Breast epithelium (tissue), 4 donors: Measurements from ENCODE around the gene TIAM1. TPM values are rescaled to one million over a fixed set of nuclear protein-coding genes. Genes with fewer than 3 reads are reported as not detected.

Experiments used
- DNase-seq, 2 donors: peaks; one replicate each; pipeline ENCODE4 v3.0.0-alpha.2; 2019; ENCODE audit warnings: low spot score in 2 of 2
- H3K27ac ChIP-seq, 2 donors: fragments of 200-600 bp; sonication (generic) in 1 of 2; one replicate each; pipeline ENCODE4 v1.5.1; 2016 to 2019; ENCODE audit warnings: mild to moderate bottlenecking in 1 of 2
- H3K27me3 ChIP-seq, 2 donors: fragments of 200-600 bp; sonication (generic) in 1 of 2; one replicate each; pipeline versions ENCODE4 v1.5.1 to v1.6.0; 2017 to 2019; ENCODE audit warnings: control low read depth in 1 of 2, mild to moderate bottlenecking in 1 of 2
- H3K36me3 ChIP-seq: fragments of 200-600 bp; one replicate; pipeline ENCODE4 v1.5.1; 2019
- H3K4me1 ChIP-seq, 2 donors: fragments of 200-600 bp; sonication (generic); one replicate each; pipeline ENCODE4 v1.5.1; 2016 to 2019; ENCODE audit warnings: control low read depth in 1 of 2
- H3K4me3 ChIP-seq, 3 donors: fragments of 200-600 bp; sonication (generic); 1 replicate in 2 of 3; 2 replicates in 1 of 3; pipeline ENCODE4 v1.5.1; 2016 to 2019; ENCODE audit warnings: mild to moderate bottlenecking in 3 of 3, moderate library complexity in 2 of 3
- H3K9me3 ChIP-seq, 2 donors: fragments of 200-600 bp; sonication (generic) in 1 of 2; one replicate each; pipeline ENCODE4 v1.5.1; 2016 to 2019; ENCODE audit warnings: control low read depth in 1 of 2
- CTCF ChIP-seq, 3 donors: fragments of 450-650 bp; IDR thresholded peaks; one replicate each; pipeline ENCODE4 v1.5.1; 2016 to 2017; ENCODE audit warnings: antibody characterized with exemption in 3 of 3, mild to moderate bottlenecking in 3 of 3, moderate library complexity in 3 of 3
- POLR2A ChIP-seq: fragments of 450-650 bp; IDR thresholded peaks from one replicate; pipeline ENCODE4 v1.6.1; 2016; ENCODE audit warnings: antibody characterized with exemption, mild to moderate bottlenecking, moderate library complexity
- POLR2AphosphoS5 ChIP-seq, 3 donors: sonication (generic); formaldehyde crosslinking; IDR thresholded peaks; one replicate each; pipeline ENCODE4 v1.6.1; 2017; ENCODE audit warnings: antibody characterized with exemption in 3 of 3
- intact Hi-C: fragments of 100-400 bp; cut with DNase I; formaldehyde crosslinking; loops from one replicate; pipeline ENCODE4 v1.15.1; 2023; ENCODE audit warnings: low total_unique reads
- total RNA-seq, 3 donors: library from RNA; depleted of rRNA; stranded (reverse); fragments of >200 nt; gene quantifications; one replicate each; pipeline ENCODE4 v1.1.0, GENCODE V29; 2016

The TIAM1 gene
- total RNA-seq, 3 donors from 2014 or later: 10.6 to 17.7 (median 11.8) TPM

- intact Hi-C loops: no loop called here
- Histone ChIP-seq H3K27me3 (no peaks in the 10 kb centered on the region), H3K27ac (no peak overlapping the region), H3K36me3 (no peaks in the 10 kb centered on the region), H3K4me1 (no peaks in the 10 kb centered on the region), H3K4me3 (no peak overlapping the region), H3K9me3 (no peaks in the 10 kb centered on the region)
- TF ChIP-seq CTCF (IDR thresholded peaks at IDR 0.05): no peak
- no peak for TF ChIP-seq POLR2A
- TF ChIP-seq POLR2AphosphoS5 (IDR thresholded peaks at IDR 0.05): no peak
- no peak for DNase-seq
Observed at GRCh38 chr21:31132574-31133242, 211.4 kb downstream of the TIAM1 start.

GRCh38 chr21:31130821-31131220 is 213.2 kb downstream of the TIAM1 start:
- TF ChIP-seq POLR2AphosphoS5 (IDR thresholded peaks at IDR 0.05) (no peak), POLR2A (no peak), CTCF (IDR thresholded peaks at IDR 0.05) (no peak)
- H3K36me3 ChIP-seq: no peaks in the 10 kb centered on the region
- H3K27ac ChIP-seq: no peak overlapping the region
- intact Hi-C loops: no loop called here
- no peaks in the 10 kb centered on the region for H3K9me3 ChIP-seq
- H3K4me3 ChIP-seq: no peak overlapping the region
- no peaks in the 10 kb centered on the region for H3K4me1 ChIP-seq
- H3K27me3 ChIP-seq: no peaks in the 10 kb centered on the region
- DNase-seq: no peak

- no peak overlapping the region for H3K4me3 ChIP-seq
- DNase-seq: no peak
Observed at GRCh38 chr21:31128234-31128633, 215.8 kb downstream of the TIAM1 start.

GRCh38 chr21:31124010-31124409 is 220.1 kb downstream of the TIAM1 start:
- H3K27ac ChIP-seq: no peak overlapping the region
- intact Hi-C loops: no loop called here
- H3K36me3 ChIP-seq: no peaks in the 10 kb centered on the region
- H3K4me1 ChIP-seq: no peaks in the 10 kb centered on the region
- DNase-seq: no peak
- no peak overlapping the region for H3K4me3 ChIP-seq
- no peaks in the 10 kb centered on the region for H3K27me3 ChIP-seq
- no peaks in the 10 kb centered on the region for H3K9me3 ChIP-seq
- no peak for TF ChIP-seq POLR2A
- no peak for TF ChIP-seq CTCF (IDR thresholded peaks at IDR 0.05)
- no peak for TF ChIP-seq POLR2AphosphoS5 (IDR thresholded peaks at IDR 0.05)

More at GRCh38 chr21:31128234-31128633, 215.8 kb downstream of the TIAM1 start:
- Histone ChIP-seq H3K27me3 (no peaks in the 10 kb centered on the region), H3K36me3 (no peaks in the 10 kb centered on the region), H3K27ac (no peak overlapping the region), H3K4me1 (no peaks in the 10 kb centered on the region), H3K9me3 (no peaks in the 10 kb centered on the region)
- TF ChIP-seq POLR2AphosphoS5 (IDR thresholded peaks at IDR 0.05): no peak
- no peak for TF ChIP-seq CTCF (IDR thresholded peaks at IDR 0.05)
- no peak for TF ChIP-seq POLR2A
- intact Hi-C loops: no loop called here

GRCh38 chr21:31119199-31119598 is 224.9 kb downstream of the TIAM1 start:
- no peaks in the 10 kb centered on the region for H3K27me3 ChIP-seq
- H3K4me3 ChIP-seq: no peak overlapping the region
- H3K9me3 ChIP-seq: no peaks in the 10 kb centered on the region
- no peak overlapping the region for H3K27ac ChIP-seq
- H3K4me1 ChIP-seq: no peaks in the 10 kb centered on the region
- H3K36me3 ChIP-seq: no peaks in the 10 kb centered on the region
- DNase-seq: no peak
- intact Hi-C loops: no loop called here
- TF ChIP-seq CTCF (IDR thresholded peaks at IDR 0.05) (no peak), POLR2AphosphoS5 (IDR thresholded peaks at IDR 0.05) (no peak), POLR2A (no peak)
